ENCODE data around the gene ZMAT5.
"Not testable (repeated sequence)": the region's sequence is repeated elsewhere in the genome, so short reads cannot be mapped to it uniquely, and the experiment has no call there.

Gene ZMAT5

GRCh38 chr22:29757096-29757495 lies 9.7 kb downstream of the ZMAT5 start:
- ATAC-seq (replicated peaks; ENCODE audit: extremely low read depth, poor library complexity, severe bottlenecking), result no peak
- Mint-ChIP-seq H3K4me1 (peaks cover 3% of the 10 kb centered on the region), H3K27me3 (no peaks in the 10 kb centered on the region), H3K4me3 (no peak overlapping the region), H3K36me3 (ENCODE audit: insufficient read depth) (peaks cover 4% of the 10 kb centered on the region), H3K27ac (ENCODE audit: low read depth) (no peak overlapping the region), H3K9me3 (no peaks in the 10 kb centered on the region)
- no peak for DNase-seq (ENCODE audit: low spot score in 2 of 2)

GRCh38 chr22:29756341-29756740 lies 10.5 kb downstream of the ZMAT5 start:
- Mint-ChIP-seq H3K27me3 (no peaks in the 10 kb centered on the region), H3K27ac (ENCODE audit: low read depth) (no peak overlapping the region)

GRCh38 chr22:29755889-29756288 lies 10.9 kb downstream of the ZMAT5 start:
- no peak overlapping the region for H3K4me3 Mint-ChIP-seq

More at GRCh38 chr22:29756341-29756740, 10.5 kb downstream of the ZMAT5 start:
- Mint-ChIP-seq H3K4me1 (peaks cover 8% of the 10 kb centered on the region), H3K9me3 (no peaks in the 10 kb centered on the region), H3K4me3 (no peak overlapping the region), H3K36me3 (ENCODE audit: insufficient read depth) (peaks cover 4% of the 10 kb centered on the region)
- no peak for DNase-seq (ENCODE audit: low spot score in 2 of 2)
- ATAC-seq (replicated peaks; ENCODE audit: extremely low read depth, poor library complexity, severe bottlenecking), result no peak

GRCh38 chr22:29754658-29755395 lies 12.0 kb downstream of the ZMAT5 start:
- not testable (repeated sequence) for H3K27me3 Mint-ChIP-seq; H3K4me3 Mint-ChIP-seq; DNase-seq (ENCODE audit: low spot score in 2 of 2); H3K9me3 Mint-ChIP-seq; ATAC-seq (replicated peaks; ENCODE audit: extremely low read depth, poor library complexity, severe bottlenecking); H3K36me3 Mint-ChIP-seq (ENCODE audit: insufficient read depth)
- peaks cover 22% of the 10 kb centered on the region for H3K4me1 Mint-ChIP-seq
- peak overlapping the region; percentile 61 for H3K27ac Mint-ChIP-seq (ENCODE audit: low read depth)

More at GRCh38 chr22:29755889-29756288, 10.9 kb downstream of the ZMAT5 start:
- DNase-seq (ENCODE audit: low spot score in 2 of 2) (no peak), ATAC-seq (replicated peaks; ENCODE audit: extremely low read depth, poor library complexity, severe bottlenecking) (no peak)
- peaks cover 4% of the 10 kb centered on the region for H3K36me3 Mint-ChIP-seq (ENCODE audit: insufficient read depth)
- no peaks in the 10 kb centered on the region for H3K27me3 Mint-ChIP-seq
- no peaks in the 10 kb centered on the region for H3K9me3 Mint-ChIP-seq
- H3K27ac Mint-ChIP-seq (ENCODE audit: low read depth), result no peak overlapping the region
- H3K4me1 Mint-ChIP-seq, result peaks cover 11% of the 10 kb centered on the region

GRCh38 chr22:29753808-29754657 lies 12.8 kb downstream of the ZMAT5 start:
- H3K27me3 Mint-ChIP-seq, result no peaks in the 10 kb centered on the region
- H3K4me3 Mint-ChIP-seq, result no peak overlapping the region
- peaks cover 4% of the 10 kb centered on the region for H3K36me3 Mint-ChIP-seq (ENCODE audit: insufficient read depth)
- peak overlapping the region; percentile 61 for H3K27ac Mint-ChIP-seq (ENCODE audit: low read depth)
- no peaks in the 10 kb centered on the region for H3K9me3 Mint-ChIP-seq
- DNase-seq (ENCODE audit: low spot score in 2 of 2) (no peak), ATAC-seq (replicated peaks; ENCODE audit: extremely low read depth, poor library complexity, severe bottlenecking) (no peak)
- peaks cover 28% of the 10 kb centered on the region for H3K4me1 Mint-ChIP-seq

- Mint-ChIP-seq H3K4me3 (no peak overlapping the region), H3K4me1 (peaks cover 28% of the 10 kb centered on the region), H3K27ac (ENCODE audit: low read depth) (peak overlapping the region; percentile 41), H3K27me3 (no peaks in the 10 kb centered on the region), H3K9me3 (no peaks in the 10 kb centered on the region), H3K36me3 (ENCODE audit: insufficient read depth) (peaks cover 8% of the 10 kb centered on the region)
- no peak for ATAC-seq (replicated peaks; ENCODE audit: extremely low read depth, poor library complexity, severe bottlenecking)
- no peak for DNase-seq (ENCODE audit: low spot score in 2 of 2)
Measured at GRCh38 chr22:29751669-29752068, 15.1 kb downstream of the ZMAT5 start.

GRCh38 chr22:29750559-29751538 lies 16.0 kb downstream of the ZMAT5 start:
- Mint-ChIP-seq H3K4me3 (peak overlapping the region; percentile 23), H3K27ac (ENCODE audit: low read depth) (peak overlapping the region; percentile 68), H3K36me3 (ENCODE audit: insufficient read depth) (peaks cover 8% of the 10 kb centered on the region), H3K27me3 (no peaks in the 10 kb centered on the region), H3K4me1 (peaks cover 28% of the 10 kb centered on the region), H3K9me3 (no peaks in the 10 kb centered on the region)
- ATAC-seq (replicated peaks; ENCODE audit: extremely low read depth, poor library complexity, severe bottlenecking), result peak; percentile 70
- DNase-seq (ENCODE audit: low spot score in 2 of 2), result no peak

GRCh38 chr22:29750029-29750428 lies 16.8 kb downstream of the ZMAT5 start:
- Mint-ChIP-seq H3K36me3 (ENCODE audit: insufficient read depth) (peaks cover 11% of the 10 kb centered on the region), H3K27ac (ENCODE audit: low read depth) (peak overlapping the region; percentile 68)
- no peak for ATAC-seq (replicated peaks; ENCODE audit: extremely low read depth, poor library complexity, severe bottlenecking)

GRCh38 chr22:29748248-29748893 lies 18.4 kb downstream of the ZMAT5 start:
- H3K4me1 Mint-ChIP-seq, result peaks cover 28% of the 10 kb centered on the region
- no peaks in the 10 kb centered on the region for H3K27me3 Mint-ChIP-seq
- no peak overlapping the region for H3K4me3 Mint-ChIP-seq
- H3K36me3 Mint-ChIP-seq (ENCODE audit: insufficient read depth), result peaks cover 9% of the 10 kb centered on the region
- no peak for DNase-seq (ENCODE audit: low spot score in 2 of 2)
- no peak overlapping the region for H3K27ac Mint-ChIP-seq (ENCODE audit: low read depth)
- no peaks in the 10 kb centered on the region for H3K9me3 Mint-ChIP-seq
- ATAC-seq (replicated peaks; ENCODE audit: extremely low read depth, poor library complexity, severe bottlenecking), result no peak

More at GRCh38 chr22:29750029-29750428, 16.8 kb downstream of the ZMAT5 start:
- Mint-ChIP-seq H3K4me3 (no peak overlapping the region), H3K9me3 (no peaks in the 10 kb centered on the region), H3K4me1 (peaks cover 28% of the 10 kb centered on the region), H3K27me3 (no peaks in the 10 kb centered on the region)
- no peak for DNase-seq (ENCODE audit: low spot score in 2 of 2)

GRCh38 chr22:29747832-29748231 lies 19.0 kb downstream of the ZMAT5 start:
- Mint-ChIP-seq H3K27ac (ENCODE audit: low read depth) (no peak overlapping the region), H3K4me1 (peaks cover 28% of the 10 kb centered on the region), H3K36me3 (ENCODE audit: insufficient read depth) (peaks cover 9% of the 10 kb centered on the region), H3K9me3 (no peaks in the 10 kb centered on the region), H3K27me3 (no peaks in the 10 kb centered on the region), H3K4me3 (no peak overlapping the region)
- DNase-seq (ENCODE audit: low spot score in 2 of 2), result no peak
- no peak for ATAC-seq (replicated peaks; ENCODE audit: extremely low read depth, poor library complexity, severe bottlenecking)

- ATAC-seq (replicated peaks; ENCODE audit: extremely low read depth, poor library complexity, severe bottlenecking) (no peak), DNase-seq (ENCODE audit: low spot score in 2 of 2) (no peak)
- Mint-ChIP-seq H3K27ac (ENCODE audit: low read depth) (no peak overlapping the region), H3K27me3 (no peaks in the 10 kb centered on the region), H3K4me1 (peaks cover 7% of the 10 kb centered on the region), H3K36me3 (ENCODE audit: insufficient read depth) (peaks cover 9% of the 10 kb centered on the region), H3K9me3 (no peaks in the 10 kb centered on the region), H3K4me3 (no peak overlapping the region)
Measured at GRCh38 chr22:29744902-29745301, 21.9 kb downstream of the ZMAT5 start.

- Mint-ChIP-seq H3K4me3 (no peak overlapping the region), H3K4me1 (no peaks in the 10 kb centered on the region), H3K27ac (ENCODE audit: low read depth) (no peak overlapping the region), H3K27me3 (no peaks in the 10 kb centered on the region), H3K36me3 (ENCODE audit: insufficient read depth) (peaks cover 8% of the 10 kb centered on the region), H3K9me3 (no peaks in the 10 kb centered on the region)
- ATAC-seq (replicated peaks; ENCODE audit: extremely low read depth, poor library complexity, severe bottlenecking), result no peak
- DNase-seq (ENCODE audit: low spot score in 2 of 2), result no peak
Measured at GRCh38 chr22:29742326-29742725, 24.5 kb downstream of the ZMAT5 start.

All from central memory CD8-positive, alpha-beta T cell (primary cell).